OCI-LY1 (cell line): ENCODE results near the gene ST8SIA1.

ENCODE experiments used
- H2AFZ ChIP-seq: fragments of 200-600 bp; sonication (generic), shearing (Covaris generic); 2 replicates; pipeline ENCODE4 v1.6.0; 2014; ENCODE audit warnings: antibody characterized with exemption, mild to moderate bottlenecking, low read length
- H3F3A ChIP-seq: fragments of 200-600 bp; sonication (generic), shearing (Covaris generic); 2 replicates; pipeline ENCODE4 v1.6.0; 2014; ENCODE audit warnings: mild to moderate bottlenecking, antibody characterized with exemption, low read length, moderate library complexity; ENCODE audit not compliant: insufficient read depth
- H3K27ac ChIP-seq: fragments of 200-600 bp; sonication (generic); 2 replicates; pipeline ENCODE4 v1.5.1; 2014; ENCODE audit warnings: low read length, mixed run types, mild to moderate bottlenecking, low read depth; ENCODE audit not compliant: poor library complexity, severe bottlenecking
- H3K27me3 ChIP-seq: fragments of 200-600 bp; sonication (generic); 2 replicates; pipeline ENCODE4 v1.6.0; 2014; ENCODE audit warnings: antibody characterized with exemption, mild to moderate bottlenecking, low read length, moderate library complexity; ENCODE audit not compliant: insufficient read depth
- H3K36me3 ChIP-seq: fragments of 200-600 bp; sonication (generic); 2 replicates; pipeline ENCODE4 v1.6.1; 2014; ENCODE audit warnings: mild to moderate bottlenecking, antibody characterized with exemption, low read length, moderate library complexity, mixed read lengths; ENCODE audit not compliant: insufficient read depth
- H3K4me1 ChIP-seq: fragments of 200-600 bp; sonication (generic); 2 replicates; pipeline ENCODE4 v1.5.1; 2014; ENCODE audit warnings: mild to moderate bottlenecking, low read length, moderate library complexity; ENCODE audit not compliant: insufficient read depth, severe bottlenecking
- H3K4me2 ChIP-seq: fragments of 200-600 bp; sonication (generic), shearing (Covaris generic); 2 replicates; pipeline ENCODE4 v1.6.1; 2014; ENCODE audit warnings: low read length
- H3K4me3 ChIP-seq: fragments of 200-600 bp; sonication (generic); 2 replicates; pipeline ENCODE4 v1.5.1; 2014; ENCODE audit warnings: low read length, low read depth, mild to moderate bottlenecking, mixed read lengths; ENCODE audit not compliant: poor library complexity, severe bottlenecking
- H3K79me2 ChIP-seq: fragments of 200-600 bp; shearing (Covaris generic); 2 replicates; pipeline ENCODE4 v1.6.1; 2016; ENCODE audit warnings: mixed run types, low read length, mixed read lengths; ENCODE audit not compliant: insufficient read depth
- H3K9ac ChIP-seq: fragments of 200-600 bp; sonication (generic), shearing (Covaris generic); 2 replicates; pipeline ENCODE4 v1.6.1; 2014; ENCODE audit warnings: mild to moderate bottlenecking, low read length, mixed read lengths
- H3K9me2 ChIP-seq: fragments of 200-600 bp; sonication (generic), shearing (Covaris generic); 2 replicates; pipeline ENCODE4 v1.6.1; 2014; ENCODE audit warnings: low read depth, mild to moderate bottlenecking, low read length, mixed read lengths
- H3K9me3 ChIP-seq: fragments of 200-600 bp; shearing (Covaris generic); 2 replicates; pipeline ENCODE4 v1.6.1; 2014; ENCODE audit warnings: low read length, mixed read lengths
- H4K20me1 ChIP-seq: fragments of 200-600 bp; sonication (generic), shearing (Covaris generic); 2 replicates; pipeline ENCODE4 v1.6.0; 2016; ENCODE audit warnings: mild to moderate bottlenecking, low read length; ENCODE audit not compliant: insufficient read depth
- CTCF ChIP-seq: fragments of 200-600 bp; sonication (generic), shearing (Covaris generic); IDR thresholded peaks from 2 replicates; pipeline ENCODE4 v1.5.1; 2017; ENCODE audit warnings: mild to moderate bottlenecking, antibody characterized with exemption, low read length, moderate library complexity, mixed read lengths
- EZH2 ChIP-seq: fragments of 200-600 bp; sonication (generic), shearing (Covaris generic); IDR thresholded peaks from 2 replicates; pipeline ENCODE4 v1.8.0; 2017; ENCODE audit warnings: borderline replicate concordance, mixed run types, mild to moderate bottlenecking, antibody characterized with exemption, low read length, moderate library complexity, mixed read lengths

Gene ST8SIA1

GRCh38 chr12:22209422-22209821, 125.1 kb downstream of the ST8SIA1 start:
- Histone ChIP-seq H3K27ac (no peak overlapping the region), H3K4me2 (no peak overlapping the region), H2AFZ (no peak overlapping the region), H3K4me3 (no peak overlapping the region), H3K36me3 (no peaks in the 10 kb centered on the region), H3K9me3 (no peaks in the 10 kb centered on the region; the same call in 1 of the 2 replicates), H3K9ac (no peak overlapping the region), H3F3A (no peaks in the 10 kb centered on the region), H3K79me2 (no peaks in the 10 kb centered on the region), H3K9me2 (no peaks in the 10 kb centered on the region), H3K27me3 (no peaks in the 10 kb centered on the region), H4K20me1 (no peaks in the 10 kb centered on the region), H3K4me1 (no peaks in the 10 kb centered on the region)
- TF ChIP-seq EZH2 (no peak), CTCF (no peak)

- H3K4me1 ChIP-seq: no peaks in the 10 kb centered on the region
- H3K9me2 ChIP-seq: no peaks in the 10 kb centered on the region
- no peaks in the 10 kb centered on the region for H3K27me3 ChIP-seq
- TF ChIP-seq EZH2 (no peak), CTCF (no peak)
- no peak overlapping the region for H3K27ac ChIP-seq
- no peaks in the 10 kb centered on the region for H3K79me2 ChIP-seq
- H3K9ac ChIP-seq: no peak overlapping the region
- H3K4me2 ChIP-seq: no peak overlapping the region
- H3K9me3 ChIP-seq: no peaks in the 10 kb centered on the region
- H4K20me1 ChIP-seq: no peaks in the 10 kb centered on the region
- no peak overlapping the region for H2AFZ ChIP-seq
- no peaks in the 10 kb centered on the region for H3F3A ChIP-seq
- no peaks in the 10 kb centered on the region for H3K36me3 ChIP-seq
- H3K4me3 ChIP-seq: no peak overlapping the region
Measured at GRCh38 chr12:22206111-22206728, 128.3 kb downstream of the ST8SIA1 start.

GRCh38 chr12:22204391-22204790, 130.1 kb downstream of the ST8SIA1 start:
- no peaks in the 10 kb centered on the region for H3K4me1 ChIP-seq
- no peaks in the 10 kb centered on the region for H4K20me1 ChIP-seq
- H3K79me2 ChIP-seq: no peaks in the 10 kb centered on the region
- no peak overlapping the region for H3K27ac ChIP-seq
- no peaks in the 10 kb centered on the region for H3K9me2 ChIP-seq
- H3K9ac ChIP-seq: no peak overlapping the region
- no peak overlapping the region for H3K4me3 ChIP-seq
- H2AFZ ChIP-seq: no peak overlapping the region
- H3K36me3 ChIP-seq: no peaks in the 10 kb centered on the region
- no peak overlapping the region for H3K4me2 ChIP-seq
- no peaks in the 10 kb centered on the region for H3K9me3 ChIP-seq
- TF ChIP-seq EZH2 (no peak), CTCF (no peak)
- no peaks in the 10 kb centered on the region for H3K27me3 ChIP-seq
- H3F3A ChIP-seq: no peaks in the 10 kb centered on the region
